NT2/D1 (cell line): ENCODE measurements around the gene NRAS.

Source experiments
- YY1 ChIP-seq: IDR thresholded peaks from 2 replicates; pipeline ENCODE4 v1.6.1; 2011; ENCODE audit not compliant: insufficient read length, insufficient read depth
- ZNF274 ChIP-seq: IDR thresholded peaks from 2 replicates; pipeline ENCODE4 v1.6.1; 2011; ENCODE audit warnings: mild to moderate bottlenecking, low read depth, low read length

DNA sequence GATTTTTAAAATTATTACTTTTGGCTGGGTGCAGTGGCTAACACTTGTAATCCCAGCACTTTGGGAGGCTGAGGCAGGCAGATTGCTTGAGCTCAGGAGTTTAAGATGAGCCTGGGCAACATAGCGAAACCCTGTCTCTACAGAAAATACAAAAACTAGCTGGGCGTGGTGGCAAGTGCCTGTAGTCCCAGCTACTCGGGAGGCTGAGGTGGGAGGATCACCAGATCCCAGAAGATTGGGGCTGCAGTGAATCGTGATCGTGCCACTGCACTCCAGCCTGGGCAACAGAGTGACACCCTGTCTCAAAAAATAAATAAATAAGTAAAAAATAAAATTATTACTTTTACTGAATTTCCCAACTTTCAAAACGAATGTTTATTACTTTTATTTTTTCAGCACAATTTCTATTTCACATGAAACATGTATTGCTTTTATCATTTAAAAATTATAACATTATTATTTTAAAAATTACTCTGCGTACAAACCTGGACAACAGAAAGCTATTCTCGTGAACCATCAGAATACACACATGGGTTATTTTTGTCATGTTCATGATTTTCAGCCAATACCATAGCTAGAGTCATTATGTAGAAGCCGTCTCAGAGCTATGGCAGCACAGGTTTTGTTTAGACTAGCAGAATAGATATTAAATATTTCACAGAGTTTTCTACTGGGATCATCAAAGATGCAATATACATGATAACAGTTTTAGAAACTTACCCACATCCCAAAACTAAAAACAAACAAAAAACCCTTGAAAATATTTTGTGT is 21.8 kb downstream of the NRAS start:
- TF ChIP-seq YY1 (no peak), ZNF274 (no peak)
